Right hindlimb (tissue), 1 donor: ENCODE measurements around the gene CELA2B.

Source experiments
- DNase-seq: peaks from one replicate; pipeline ENCODE4 v3.0.0-alpha.2; 2018

CELA2B gene

DNA sequence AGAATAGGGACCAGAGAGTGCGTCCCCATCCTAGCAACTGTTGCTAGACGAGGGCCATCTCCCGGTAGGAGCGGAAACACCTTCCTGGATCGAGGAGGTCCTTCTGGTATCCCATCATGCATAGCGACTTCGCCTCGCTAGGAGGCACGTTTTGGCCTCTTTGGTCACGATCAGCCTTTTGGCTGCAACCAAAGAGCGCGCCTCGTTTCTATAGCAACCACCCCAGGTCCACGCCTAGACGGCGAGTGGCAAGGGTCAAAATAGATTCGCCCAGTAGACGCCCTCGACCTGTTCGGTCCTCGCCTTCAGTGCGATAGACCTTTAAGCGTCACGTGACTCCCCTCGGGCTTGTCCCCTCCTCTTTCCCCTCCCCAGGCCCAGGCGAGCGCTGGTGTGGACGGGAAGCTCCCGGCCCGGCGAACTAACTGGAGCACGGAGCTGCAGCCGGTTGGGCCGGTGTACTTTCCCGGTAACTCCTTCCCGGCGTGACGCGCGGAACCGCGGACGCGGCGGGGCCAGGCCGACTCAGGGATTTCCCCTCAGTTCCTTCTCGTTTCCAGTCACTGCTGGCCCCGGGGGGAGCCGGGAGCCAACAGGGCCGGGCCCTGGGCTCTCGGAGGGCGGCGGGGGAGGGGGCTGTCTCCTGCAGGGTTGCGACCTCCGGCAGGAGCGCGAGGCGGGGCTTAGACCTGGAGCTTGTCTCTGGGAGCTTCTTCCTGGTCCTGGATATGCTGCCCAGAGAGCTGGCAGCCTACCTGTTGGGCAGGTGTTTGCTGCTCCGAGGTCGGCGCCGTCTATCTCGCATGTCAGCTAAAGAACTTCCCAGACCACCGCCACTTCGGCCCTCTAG, 50.8 kb downstream of the CELA2B start, which contains the start of gene DNAJC16:
Gene DNAJC16 (plus strand): TSS at position 359 of the 850 bp plus-strand sequence. CDS start 2,258 bp downstream, outside the sequence.
- peak; percentile 100 for DNase-seq

DNA sequence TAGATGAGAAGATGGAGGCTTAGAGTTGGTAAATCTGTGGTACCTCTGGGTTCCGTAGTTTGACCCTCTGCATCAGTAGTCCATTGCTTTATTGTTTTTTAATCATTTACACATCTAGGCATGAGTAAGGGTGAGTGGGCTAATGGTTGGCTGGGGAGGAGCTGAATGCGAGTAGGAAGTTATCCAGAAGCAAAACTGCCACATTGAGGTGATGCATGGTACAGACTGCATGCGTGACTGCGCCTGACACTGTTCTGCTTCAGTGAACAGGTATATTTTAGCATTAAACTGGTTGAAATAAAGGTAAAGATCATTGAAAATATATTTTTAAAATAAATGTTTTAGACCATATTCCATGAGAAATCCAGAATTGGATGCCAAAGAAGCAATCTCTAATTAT, 55.1 kb downstream of the CELA2B start:
- no peak for DNase-seq

DNA sequence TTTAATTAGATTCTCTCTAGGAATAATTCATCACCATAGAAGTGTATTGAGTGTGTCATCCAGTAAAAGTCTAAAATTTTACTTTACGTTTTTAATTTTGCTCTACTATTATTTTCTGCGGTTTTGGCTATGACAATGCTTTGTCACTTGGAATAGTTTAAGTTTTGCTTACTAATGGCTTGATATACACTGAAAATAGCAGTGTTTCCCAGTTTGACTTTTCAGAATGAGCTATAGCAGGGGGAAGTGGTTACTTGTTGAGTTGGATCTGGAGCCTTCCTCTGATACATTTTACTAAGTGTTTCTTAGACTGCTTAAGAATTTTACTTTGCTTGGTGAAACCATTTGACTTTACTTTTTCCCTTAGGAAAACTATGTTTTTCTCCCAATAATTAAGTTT, 55.8 kb downstream of the CELA2B start:
- DNase-seq, result no peak

DNA sequence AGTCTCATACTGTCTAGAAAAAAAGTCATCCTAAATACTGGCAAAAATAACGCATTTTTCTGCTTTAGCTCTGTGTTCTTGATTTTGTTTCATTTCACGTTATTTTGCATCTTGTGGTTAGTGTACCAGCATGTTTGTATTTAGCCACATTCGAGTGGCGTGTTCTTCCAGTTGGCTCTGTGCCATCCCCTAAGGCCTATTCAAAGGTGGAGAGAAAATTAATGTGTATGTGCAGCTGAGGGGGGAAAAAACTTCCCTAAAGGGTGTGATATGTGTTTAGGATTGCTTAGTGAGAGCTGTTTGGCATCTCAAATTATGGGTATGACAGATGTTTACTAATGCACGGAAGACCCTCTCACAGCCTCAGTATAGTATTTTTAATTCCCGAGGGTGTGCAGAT, 62.9 kb downstream of the CELA2B start:
- DNase-seq, result no peak

DNA sequence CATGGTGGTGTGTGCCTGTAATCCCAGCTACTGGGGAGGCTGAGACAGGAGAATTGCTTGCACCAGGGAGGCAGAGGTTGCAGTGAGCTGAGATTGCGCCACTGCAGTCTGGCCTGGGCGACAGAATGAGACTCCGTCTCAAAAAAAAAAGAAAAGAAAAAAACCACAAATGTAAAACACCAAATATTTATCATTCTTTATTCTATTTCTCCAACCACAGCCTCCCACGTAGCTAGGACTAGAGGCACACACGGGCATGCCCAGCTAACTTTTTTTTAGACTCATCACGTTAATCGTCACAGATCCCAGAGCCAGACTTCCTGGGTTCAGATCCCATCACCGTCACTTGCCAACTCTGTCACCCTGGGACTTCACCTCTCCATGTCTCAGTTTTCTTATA, 64.3 kb downstream of the CELA2B start:
- DNase-seq, result no peak
